ENCODE measurements around the gene NAT8L. TPM values are rescaled to one million over a fixed set of nuclear protein-coding genes. Genes with fewer than 3 reads are reported as not detected.

NAT8L gene
- total and polyA plus RNA-seq, 2 donors (not counting 3 experiments of a cell fraction or from before 2014, with no cell fraction given), result 0.10 to 0.11 TPM

GRCh38 chr4:2047031-2047660 is 12.0 kb upstream of the NAT8L start:
- Histone ChIP-seq H3K9me1 (replicated peaks; ENCODE audit: control insufficient read depth, extremely low read depth, insufficient read depth, low read length) (no peaks in the 10 kb centered on the region), H3K4me3 (replicated peaks in 1 of 3; ENCODE audit: insufficient read depth in 1 of 3, low read depth in 1 of 3, low read length in 3 of 3) (no peak overlapping the region), H3K4me2 (ENCODE audit: insufficient read depth, low read length) (no peak overlapping the region), H3K27me3 (ENCODE audit: control insufficient read depth in 2 of 2, insufficient read depth in 2 of 2, low read length in 2 of 2) (peaks cover 8 to 11% of the 10 kb centered on the region in 2 experiments), H4K20me1 (replicated peaks; ENCODE audit: control insufficient read depth, extremely low read depth, insufficient read depth, low read length) (no peaks in the 10 kb centered on the region), H2AFZ (ENCODE audit: low read depth, low read length) (no peak overlapping the region), H3K9me3 (replicated peaks; ENCODE audit: control insufficient read depth, insufficient read depth, low read length) (no peaks in the 10 kb centered on the region), H3K27ac (ENCODE audit: insufficient read depth, low read depth, low read length) (no peak overlapping the region), H3K4me1 (ENCODE audit: control insufficient read depth, extremely low read depth, insufficient read depth, low read length) (no peaks in the 10 kb centered on the region), H3K36me3 (ENCODE audit: control insufficient read depth in 2 of 2, extremely low read depth in 1 of 2, insufficient read depth in 2 of 2, low read length in 2 of 2) (no peaks in the 10 kb centered on the region), H3K9ac (replicated peaks; ENCODE audit: extremely low read depth, insufficient read depth, low read length) (no peak overlapping the region), H3K79me2 (ENCODE audit: control insufficient read depth, insufficient read depth, low read length) (no peaks in the 10 kb centered on the region)
- no peak for DNase-seq (ENCODE audit: low read depth, low spot score)
- no TSS peak for BruUV-seq (replicated peaks)
- ChIA-PET POLR2A (no interaction called here), CTCF (no interaction called here)
- TF ChIP-seq POLR2A (IDR thresholded peaks at IDR 0.05; ENCODE audit: low read depth, low read length) (no peak), GATA2 (IDR thresholded peaks at IDR 0.05; ENCODE audit: insufficient read depth, insufficient read length, low read depth, low read length) (no peak), JUN (IDR thresholded peaks at IDR 0.05; ENCODE audit: borderline replicate concordance, insufficient read depth, insufficient read length, low read depth) (no peak), FOS (IDR thresholded peaks at IDR 0.05; ENCODE audit: borderline replicate concordance, insufficient read depth, low read length) (no peak), POLR2AphosphoS5 (IDR thresholded peaks at IDR 0.05; ENCODE audit: insufficient read depth, low read depth, low read length) (no peak), MYC (IDR thresholded peaks at IDR 0.05; ENCODE audit: low read depth, low read length) (no peak), EZH2 (IDR thresholded peaks at IDR 0.05; ENCODE audit: borderline replicate concordance, low read depth, low read length, severe bottlenecking) (no peak)
- TF ChIP-seq, protein P1, sequence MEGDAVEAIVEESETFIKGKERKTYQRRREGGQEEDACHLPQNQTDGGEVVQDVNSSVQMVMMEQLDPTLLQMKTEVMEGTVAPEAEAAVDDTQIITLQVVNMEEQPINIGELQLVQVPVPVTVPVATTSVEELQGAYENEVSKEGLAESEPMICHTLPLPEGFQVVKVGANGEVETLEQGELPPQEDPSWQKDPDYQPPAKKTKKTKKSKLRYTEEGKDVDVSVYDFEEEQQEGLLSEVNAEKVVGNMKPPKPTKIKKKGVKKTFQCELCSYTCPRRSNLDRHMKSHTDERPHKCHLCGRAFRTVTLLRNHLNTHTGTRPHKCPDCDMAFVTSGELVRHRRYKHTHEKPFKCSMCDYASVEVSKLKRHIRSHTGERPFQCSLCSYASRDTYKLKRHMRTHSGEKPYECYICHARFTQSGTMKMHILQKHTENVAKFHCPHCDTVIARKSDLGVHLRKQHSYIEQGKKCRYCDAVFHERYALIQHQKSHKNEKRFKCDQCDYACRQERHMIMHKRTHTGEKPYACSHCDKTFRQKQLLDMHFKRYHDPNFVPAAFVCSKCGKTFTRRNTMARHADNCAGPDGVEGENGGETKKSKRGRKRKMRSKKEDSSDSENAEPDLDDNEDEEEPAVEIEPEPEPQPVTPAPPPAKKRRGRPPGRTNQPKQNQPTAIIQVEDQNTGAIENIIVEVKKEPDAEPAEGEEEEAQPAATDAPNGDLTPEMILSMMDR (IDR thresholded peaks at IDR 0.05; ENCODE audit: extremely low read depth in 1 of 2, insufficient read depth in 1 of 2, low read depth in 1 of 2, low read length in 2 of 2), result no peak
- TF ChIP-seq, protein P2, sequence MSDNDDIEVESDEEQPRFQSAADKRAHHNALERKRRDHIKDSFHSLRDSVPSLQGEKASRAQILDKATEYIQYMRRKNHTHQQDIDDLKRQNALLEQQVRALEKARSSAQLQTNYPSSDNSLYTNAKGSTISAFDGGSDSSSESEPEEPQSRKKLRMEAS (IDR thresholded peaks at IDR 0.05; ENCODE audit: insufficient read depth, insufficient read length), result no peak
- intact Hi-C loops (cut with micrococcal nuclease), result no loop called here
- no peak for FAIRE-seq
- dilution Hi-C loops (cut with MboI; ENCODE audit: extremely low pct_ligation_motif_present, low sequenced_read_pairs), result no loop called here

Measured in endothelial cell of umbilical vein (primary cell).